Stimulated activated CD4-positive, alpha-beta T cell treated with anti-CD3 and anti-CD28 coated beads, Interleukin-4, amount 100 ng/mL, for 48 hours (primary cell): ENCODE data around the gene CAMKMT.

Source experiments
- DNase-seq, 2 donors: peaks; one replicate each; pipeline ENCODE4 v3.0.0-alpha.2; 2020; ENCODE audit warnings: low read depth in 2 of 2

Gene CAMKMT

DNA sequence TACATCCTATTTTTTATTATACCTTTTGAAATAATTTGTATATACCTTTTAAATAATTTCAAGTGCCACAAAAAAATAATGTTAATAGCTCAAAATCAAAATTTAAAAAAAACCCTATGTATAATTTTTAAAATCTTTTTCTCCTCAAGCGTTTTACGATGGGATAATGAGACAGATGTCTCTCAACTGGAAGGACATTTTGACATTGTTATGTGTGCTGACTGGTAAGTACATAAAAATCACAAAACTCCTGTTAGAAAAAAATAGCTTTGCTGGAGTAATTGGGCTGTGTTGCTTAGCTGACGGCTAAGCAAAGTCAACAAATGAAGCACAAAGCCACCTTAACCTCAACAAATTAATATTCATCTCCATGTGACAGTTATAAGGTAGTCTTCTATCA is 381.7 kb downstream of the CAMKMT start:
- no peak for DNase-seq

DNA sequence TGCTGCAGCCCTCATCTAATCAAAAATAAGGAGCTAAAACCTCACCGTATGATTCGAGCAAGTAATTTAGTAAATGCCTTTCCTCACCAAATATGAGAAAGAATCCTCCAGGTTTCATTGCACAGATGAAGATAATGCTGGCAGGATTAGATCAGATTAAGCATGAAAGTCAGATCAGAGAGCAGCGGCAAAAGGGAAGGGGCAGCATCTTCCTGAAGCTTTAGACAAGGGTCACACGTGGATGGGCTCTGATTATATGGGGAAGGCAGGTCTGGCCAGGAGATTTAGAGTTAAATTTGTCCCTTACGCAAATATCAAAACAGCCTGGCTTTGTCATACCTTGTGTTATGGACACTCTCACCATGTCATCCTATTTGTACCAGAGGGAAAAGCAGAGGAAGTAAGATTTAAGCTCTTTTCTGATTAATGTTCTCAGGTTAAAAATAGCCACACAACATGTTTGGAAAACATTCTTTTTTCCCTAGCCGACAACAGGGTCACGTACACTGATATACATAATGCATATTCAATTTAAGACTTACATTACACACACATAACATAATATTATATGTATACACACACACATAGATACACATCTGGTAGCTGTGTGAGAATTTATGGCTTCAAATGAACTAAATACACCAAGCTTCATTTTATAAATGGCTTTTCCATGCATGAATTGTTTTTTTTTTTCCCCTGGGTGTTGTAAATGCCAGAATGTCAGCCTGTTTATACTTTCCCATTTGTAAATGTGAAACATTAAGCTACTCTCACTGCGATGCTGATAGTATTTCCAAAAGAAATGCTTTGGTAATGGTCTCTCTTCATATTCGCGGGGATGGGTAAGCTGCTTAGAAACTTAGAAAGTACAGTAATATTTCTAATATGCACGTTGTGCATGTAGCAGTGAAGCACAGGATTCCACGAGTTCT is 383.5 kb downstream of the CAMKMT start:
- no peak for DNase-seq

GRCh38 chr2:44745922-44746766 is 384.4 kb downstream of the CAMKMT start:
- no peak for DNase-seq

- no peak for DNase-seq
Observed at GRCh38 chr2:44746856-44747615, 385.3 kb downstream of the CAMKMT start.

DNA sequence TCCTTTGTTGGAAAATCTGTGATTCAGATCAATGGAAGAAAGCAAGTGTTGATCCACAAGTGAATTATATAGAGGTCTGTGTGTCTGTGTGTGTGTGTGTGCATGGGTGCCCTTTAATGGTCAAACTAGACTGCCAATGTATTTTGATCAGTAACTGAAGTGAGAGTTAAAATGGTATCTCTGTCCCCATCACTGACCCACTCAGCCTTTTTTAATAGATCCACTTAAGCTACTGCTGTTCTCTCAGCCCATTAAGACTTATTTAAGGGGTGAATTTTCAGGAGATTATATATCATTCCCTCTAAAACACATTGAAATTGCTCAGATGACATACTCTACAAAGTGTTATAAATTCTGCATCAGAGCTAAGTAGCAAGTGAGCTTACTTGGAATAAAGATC is 386.0 kb downstream of the CAMKMT start:
- no peak for DNase-seq

GRCh38 chr2:44751754-44752479 is 390.2 kb downstream of the CAMKMT start:
- no peak for DNase-seq

- DNase-seq = no peak
Observed at GRCh38 chr2:44752761-44753160, 391.0 kb downstream of the CAMKMT start.

- no peak for DNase-seq
Observed at GRCh38 chr2:44753552-44754285, 392.0 kb downstream of the CAMKMT start.

GRCh38 chr2:44758591-44758990 is 396.8 kb downstream of the CAMKMT start:
- no peak for DNase-seq

DNA sequence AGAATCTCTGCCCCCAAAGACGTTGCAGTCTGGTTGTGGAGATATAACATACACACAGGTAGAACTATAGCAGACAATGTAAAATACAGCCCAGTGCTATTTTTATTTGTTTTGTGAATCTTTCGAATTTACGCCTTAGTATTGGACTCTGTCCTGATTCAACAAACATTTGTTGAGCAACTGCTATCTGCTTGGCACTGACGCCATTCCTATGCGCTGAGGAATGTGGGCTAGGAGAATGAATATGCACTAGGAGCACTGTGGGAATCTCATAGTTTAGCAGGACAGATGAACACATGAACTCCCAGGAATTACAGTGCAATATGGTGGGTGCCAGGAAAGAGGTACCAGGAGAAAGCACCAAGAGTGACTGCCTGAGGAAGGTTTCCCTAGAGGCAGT is 398.1 kb downstream of the CAMKMT start:
- DNase-seq = no peak

- no peak for DNase-seq
Observed at GRCh38 chr2:44763275-44763782, 401.6 kb downstream of the CAMKMT start.

GRCh38 chr2:44766220-44766619 is 404.5 kb downstream of the CAMKMT start:
- no peak for DNase-seq

DNA sequence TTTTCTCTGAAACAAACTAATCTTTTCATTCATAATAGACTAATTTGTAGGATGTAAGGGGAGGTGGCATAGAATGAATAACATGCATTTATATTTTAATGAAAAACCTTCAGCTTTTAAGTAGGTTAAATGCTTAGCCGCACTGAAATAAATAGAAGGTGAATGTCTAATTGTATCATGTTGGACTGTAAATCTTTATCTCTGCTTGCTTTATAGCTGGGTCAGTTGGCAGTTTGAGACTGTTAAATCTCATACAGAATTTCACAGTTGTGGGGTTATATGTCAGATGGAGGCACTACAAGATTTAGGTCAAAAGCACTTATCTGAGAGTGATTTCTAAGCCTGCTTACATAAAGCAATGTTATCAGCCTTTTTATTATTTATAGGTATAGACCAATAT is 405.0 kb downstream of the CAMKMT start:
- DNase-seq = no peak

DNA sequence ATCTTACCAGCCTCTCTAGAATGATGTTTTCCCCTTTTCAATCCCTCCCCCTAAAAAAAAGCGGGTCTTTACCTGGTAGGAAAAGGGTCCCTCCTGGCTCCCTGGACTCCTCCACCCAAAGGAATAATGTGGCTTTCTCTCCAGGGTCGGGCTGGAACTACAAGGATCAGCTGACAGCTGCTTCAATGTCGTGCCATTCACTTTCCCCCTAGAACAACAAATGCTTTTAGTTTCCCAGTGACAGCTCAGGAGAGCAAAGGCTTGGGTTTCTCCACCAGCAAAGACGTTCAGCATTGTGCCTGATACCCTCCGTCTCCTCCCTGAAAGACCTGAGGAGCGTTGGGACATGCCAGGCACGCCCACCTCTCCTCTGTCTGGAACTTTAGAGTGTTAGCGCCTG is 405.9 kb downstream of the CAMKMT start:
- no peak for DNase-seq

GRCh38 chr2:44768438-44769236 is 406.9 kb downstream of the CAMKMT start:
- no peak for DNase-seq

GRCh38 chr2:44769349-44770011 is 407.7 kb downstream of the CAMKMT start:
- no peak for DNase-seq

- no peak for DNase-seq
Observed at GRCh38 chr2:44770221-44771195, 408.8 kb downstream of the CAMKMT start.

GRCh38 chr2:44771522-44771921 is 409.8 kb downstream of the CAMKMT start:
- no peak for DNase-seq
